Ishikawa (cell line): ENCODE measurements around the gene STARD10.

ENCODE experiments used
- CEBPB ChIP-seq: IDR thresholded peaks from 2 replicates; pipeline ENCODE4 v1.6.1; 2012
- CREB1 ChIP-seq: IDR thresholded peaks from 2 replicates; pipeline ENCODE4 v1.6.1; 2012; ENCODE audit warnings: low read depth
- EGR1 ChIP-seq: IDR thresholded peaks from 2 replicates; pipeline ENCODE4 v1.6.1; 2012
- EP300 ChIP-seq: IDR thresholded peaks from 2 replicates; pipeline ENCODE4 v1.6.1; 2012; ENCODE audit warnings: borderline replicate concordance
- FOXM1 ChIP-seq: IDR thresholded peaks from 2 replicates; pipeline ENCODE4 v1.6.1; 2012; ENCODE audit warnings: low read depth, borderline replicate concordance
- MAX ChIP-seq: IDR thresholded peaks from 2 replicates; pipeline ENCODE4 v1.6.1; 2012
- NFIC ChIP-seq: IDR thresholded peaks from 2 replicates; pipeline ENCODE4 v1.6.1; 2012
- RAD21 ChIP-seq: IDR thresholded peaks from 2 replicates; pipeline ENCODE4 v1.6.1; 2012; ENCODE audit warnings: low read depth
- REST ChIP-seq: IDR thresholded peaks from 2 replicates; pipeline ENCODE4 v1.6.1; 2012; ENCODE audit warnings: low read depth, mild to moderate bottlenecking
- TAF1 ChIP-seq: IDR thresholded peaks from 2 replicates; pipeline ENCODE4 v1.6.1; 2012; ENCODE audit warnings: low read depth, mild to moderate bottlenecking
- TCF12 ChIP-seq: IDR thresholded peaks from 2 replicates; pipeline ENCODE4 v1.6.1; 2012; ENCODE audit warnings: low read depth
- TEAD4 ChIP-seq: IDR thresholded peaks from 2 replicates; pipeline ENCODE4 v1.6.1; 2012
- USF1 ChIP-seq: IDR thresholded peaks from 2 replicates; pipeline ENCODE4 v1.6.1; 2012
- YY1 ChIP-seq: IDR thresholded peaks from 2 replicates; pipeline ENCODE4 v1.6.1; 2012; ENCODE audit warnings: low read depth
- ZBTB7A ChIP-seq: IDR thresholded peaks from 2 replicates; pipeline ENCODE4 v1.6.1; 2012; ENCODE audit warnings: low read depth

The STARD10 gene

GRCh38 chr11:72775288-72776110 is 18.3 kb downstream of the STARD10 start:
- TF ChIP-seq EGR1 (no peak), RAD21 (no peak), YY1 (no peak), EP300 (no peak), MAX (no peak), TEAD4 (no peak), NFIC (no peak), CREB1 (no peak), FOXM1 (no peak), TAF1 (no peak), CEBPB (no peak), USF1 (no peak), TCF12 (no peak), ZBTB7A (no peak), REST (no peak)

- TF ChIP-seq CEBPB (no peak), USF1 (no peak), EGR1 (no peak), REST (no peak), FOXM1 (no peak), RAD21 (no peak), YY1 (no peak), TCF12 (no peak), ZBTB7A (no peak), MAX (no peak), CREB1 (no peak), TEAD4 (no peak)
Observed at GRCh38 chr11:72774499-72774898, 19.3 kb downstream of the STARD10 start.

GRCh38 chr11:72773696-72774095 is 20.2 kb downstream of the STARD10 start:
- TF ChIP-seq NFIC (no peak), REST (no peak), EGR1 (no peak), FOXM1 (no peak), YY1 (no peak), CREB1 (no peak), CEBPB (no peak)

GRCh38 chr11:72773291-72773690 is 20.6 kb downstream of the STARD10 start:
- TF ChIP-seq FOXM1 (no peak), TEAD4 (no peak), USF1 (no peak), EGR1 (no peak), TCF12 (no peak), ZBTB7A (no peak), REST (no peak), CEBPB (no peak)
